Measurements from ENCODE around the gene DEPDC7. TPM values are rescaled to one million over a fixed set of nuclear protein-coding genes. Genes with fewer than 3 reads are reported as not detected.
"Not testable (repeated sequence)": the region's sequence is repeated elsewhere in the genome, so short reads cannot be mapped to it uniquely, and the experiment has no call there.

Gene DEPDC7
- total RNA-seq (2021) (0.68 and 1.2 TPM in 2 replicates), Bru-seq, nascent RNA (percentile 25 among the genes with signal in this experiment), BruChase-seq, experiment 1, labeled RNA remaining after a 2-hour chase (percentile 31 among the genes with signal in this experiment), BruChase-seq, experiment 2, labeled RNA remaining after a 6-hour chase (percentile 26 among the genes with signal in this experiment)
- long read RNA-seq, partial matches to known transcripts: 0 of 3 reads
- long read RNA-seq, other reads (novel, unspliced or antisense): 0 of 3 reads

DNA sequence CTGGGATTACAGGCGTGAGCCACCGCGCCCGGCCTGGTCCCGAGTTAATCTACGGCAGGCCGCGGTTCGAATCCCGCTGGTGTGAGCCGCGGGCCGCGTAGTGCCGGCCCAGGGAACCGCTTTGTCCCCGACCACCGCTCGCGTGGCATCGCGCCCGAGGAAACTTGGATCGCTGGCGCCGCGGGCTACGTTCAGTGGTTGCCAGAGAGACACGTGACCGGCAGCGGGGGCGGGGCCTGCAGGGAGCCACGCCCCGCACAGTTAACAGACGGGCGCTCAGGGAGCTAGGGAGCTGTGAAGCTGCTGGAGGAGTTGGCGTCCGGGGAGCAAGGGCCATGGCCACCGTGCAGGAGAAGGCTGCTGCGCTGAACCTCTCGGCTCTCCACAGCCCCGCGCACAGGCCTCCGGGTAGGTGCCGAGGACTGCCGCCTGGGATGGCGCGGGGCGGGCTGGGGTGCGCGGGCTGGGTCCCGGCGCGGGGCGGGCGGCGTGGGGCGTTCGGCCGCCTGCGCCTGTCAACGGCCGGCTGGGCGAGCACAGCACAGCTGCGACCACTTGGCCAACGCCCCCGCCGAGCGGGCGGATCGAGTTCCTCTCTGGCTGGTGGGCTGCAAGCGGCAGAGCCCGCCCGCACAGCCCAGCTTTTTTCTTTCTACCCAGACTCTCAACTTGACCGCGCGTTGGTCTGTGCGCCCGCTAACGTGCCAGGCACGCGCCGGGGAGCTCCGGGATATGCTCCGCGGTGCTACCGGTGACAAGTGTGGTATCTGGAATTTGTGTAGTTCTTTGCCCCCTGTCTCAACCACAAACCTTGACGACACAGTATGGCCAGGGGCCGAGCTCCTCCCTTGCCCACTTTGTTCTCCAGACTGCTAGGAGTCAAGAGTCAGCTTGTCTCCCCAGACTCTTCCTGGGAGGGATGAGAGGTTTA is at the start of gene DEPDC7:
Gene DEPDC7 (plus strand): TSS at position 258 of the 931 bp plus-strand sequence. CDS start 78 bp downstream, at position 336.
- Histone ChIP-seq H3F3A (ENCODE audit: insufficient read depth, low read depth) (peaks cover 11% of the 10 kb centered on the region; the same call in 1 of the 2 replicates), H3K4me2 (peak within 1 kb of the TSS; percentile 64), H2AFZ (peak within 1 kb of the TSS; percentile 73), H3K4me3 (peak within 1 kb of the TSS; percentile 57), H4K20me1 (ENCODE audit: insufficient read depth) (no peaks in the 10 kb centered on the region), H3K9me2 (ENCODE audit: insufficient read depth) (0 out of 2 replicates have a peak, but pooled peaks cover 3% of the 10 kb centered on the region), H3K4me1 (replicated peaks; ENCODE audit: insufficient read depth) (peaks cover 11% of the 10 kb centered on the region), H3K9me3 (ENCODE audit: insufficient read depth, low read depth) (no peaks in the 10 kb centered on the region), H3K27me3 (ENCODE audit: insufficient read depth, low read depth) (peaks cover 4% of the 10 kb centered on the region; the same call in 1 of the 2 replicates), H3K79me2 (ENCODE audit: low read depth) (no peaks in the 10 kb centered on the region), H3K36me3 (ENCODE audit: low read depth) (no peaks in the 10 kb centered on the region), H3K27ac (no peak within 1 kb of the TSS)
- intact Hi-C loops (cut with micrococcal nuclease; ENCODE audit: unreplicated experiment): loop anchor here (2.0 kb wide), 1 partner anchor 23 kb away; the partner anchor contains the start of gene TCP11L1
- TF ChIP-seq EZH2 (IDR thresholded peaks at IDR 0.05; ENCODE audit: low read depth): no peak
- TF ChIP-seq, protein P1, sequence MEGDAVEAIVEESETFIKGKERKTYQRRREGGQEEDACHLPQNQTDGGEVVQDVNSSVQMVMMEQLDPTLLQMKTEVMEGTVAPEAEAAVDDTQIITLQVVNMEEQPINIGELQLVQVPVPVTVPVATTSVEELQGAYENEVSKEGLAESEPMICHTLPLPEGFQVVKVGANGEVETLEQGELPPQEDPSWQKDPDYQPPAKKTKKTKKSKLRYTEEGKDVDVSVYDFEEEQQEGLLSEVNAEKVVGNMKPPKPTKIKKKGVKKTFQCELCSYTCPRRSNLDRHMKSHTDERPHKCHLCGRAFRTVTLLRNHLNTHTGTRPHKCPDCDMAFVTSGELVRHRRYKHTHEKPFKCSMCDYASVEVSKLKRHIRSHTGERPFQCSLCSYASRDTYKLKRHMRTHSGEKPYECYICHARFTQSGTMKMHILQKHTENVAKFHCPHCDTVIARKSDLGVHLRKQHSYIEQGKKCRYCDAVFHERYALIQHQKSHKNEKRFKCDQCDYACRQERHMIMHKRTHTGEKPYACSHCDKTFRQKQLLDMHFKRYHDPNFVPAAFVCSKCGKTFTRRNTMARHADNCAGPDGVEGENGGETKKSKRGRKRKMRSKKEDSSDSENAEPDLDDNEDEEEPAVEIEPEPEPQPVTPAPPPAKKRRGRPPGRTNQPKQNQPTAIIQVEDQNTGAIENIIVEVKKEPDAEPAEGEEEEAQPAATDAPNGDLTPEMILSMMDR (conservative IDR thresholded peaks at IDR 0.05): no peak
- ChIA-PET POLR2A (ENCODE audit: unreplicated experiment) (interaction anchor here (0.5 kb wide), 1 partner anchor 291 kb away, joined by 3 read pairs; no protein-coding TSS in a partner anchor), CTCF (interaction anchor here (0.6 kb wide), 1 partner anchor 301 kb away, joined by 4 read pairs; no protein-coding TSS in a partner anchor)
- peak; percentile 55 to 88 for DNase-seq
- no TSS peak for BruUV-seq (replicated peaks)

DNA sequence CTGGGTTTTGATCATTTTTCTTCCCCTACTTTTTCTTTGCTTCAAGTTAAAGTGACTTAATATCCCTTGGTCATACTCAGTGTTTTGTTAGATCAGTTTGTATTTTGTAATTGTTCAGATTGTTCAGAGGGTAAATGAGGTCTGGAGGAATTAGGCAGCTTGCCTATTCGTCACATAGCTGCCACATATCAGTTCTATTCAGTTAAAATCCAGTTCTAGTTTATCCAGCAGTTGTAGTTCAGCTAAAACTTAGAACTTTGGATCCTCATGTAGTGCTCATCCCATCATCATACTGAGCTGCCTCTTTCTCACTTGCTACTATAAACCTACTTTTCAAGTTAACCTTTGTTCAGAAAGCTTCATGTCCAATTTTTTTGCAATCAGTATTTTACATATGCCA is 47.1 kb upstream of the DEPDC7 start:
- H3K36me3 ChIP-seq (ENCODE audit: low read depth): peaks cover 27% of the 10 kb centered on the region
- CTCF ChIA-PET: interaction anchor here (0.7 to 0.9 kb wide), 2 partner anchors 13 to 292 kb away, joined by 3 read pairs; no protein-coding TSS in a partner anchor

DNA sequence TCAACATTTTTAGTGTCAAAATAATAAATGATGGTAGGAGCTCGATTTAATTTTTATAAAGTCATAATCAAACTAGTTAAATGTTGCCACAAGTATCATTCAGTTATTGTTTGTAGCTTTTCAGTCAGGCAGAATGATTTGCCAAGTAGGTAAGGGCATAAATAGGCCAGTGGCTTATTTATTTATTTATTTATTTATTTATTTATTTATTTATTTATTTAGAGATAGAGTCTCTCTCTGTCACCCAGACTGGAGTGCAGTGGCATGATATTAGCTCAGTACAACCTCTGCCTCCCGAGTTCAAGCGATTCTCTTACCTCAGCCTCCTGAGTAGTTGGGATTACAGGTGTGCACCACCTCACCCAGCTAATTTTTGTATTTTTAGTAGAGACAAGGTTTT is 43.4 kb upstream of the DEPDC7 start:
- H3K4me1 ChIP-seq (replicated peaks; ENCODE audit: insufficient read depth); intact Hi-C loops (cut with micrococcal nuclease; ENCODE audit: unreplicated experiment); CTCF ChIA-PET; H3K4me2 ChIP-seq; H3K27me3 ChIP-seq (ENCODE audit: insufficient read depth, low read depth); H3K9me2 ChIP-seq (ENCODE audit: insufficient read depth); H3K4me3 ChIP-seq; DNase-seq; H3K27ac ChIP-seq; H4K20me1 ChIP-seq (ENCODE audit: insufficient read depth); H2AFZ ChIP-seq; H3K9me3 ChIP-seq (ENCODE audit: insufficient read depth, low read depth); BruUV-seq (replicated peaks); H3K79me2 ChIP-seq (ENCODE audit: low read depth); H3F3A ChIP-seq (ENCODE audit: insufficient read depth, low read depth); POLR2A ChIA-PET (ENCODE audit: unreplicated experiment): not testable (repeated sequence)
- H3K36me3 ChIP-seq (ENCODE audit: low read depth): peaks cover 40% of the 10 kb centered on the region

More for the DNA sequence above, 47.1 kb upstream of the DEPDC7 start:
- Histone ChIP-seq H3F3A (ENCODE audit: insufficient read depth, low read depth) (no peaks in the 10 kb centered on the region), H3K4me2 (no peak overlapping the region), H3K79me2 (ENCODE audit: low read depth) (no peaks in the 10 kb centered on the region), H2AFZ (no peak overlapping the region), H3K27ac (no peak overlapping the region), H3K27me3 (ENCODE audit: insufficient read depth, low read depth) (no peaks in the 10 kb centered on the region), H3K9me3 (ENCODE audit: insufficient read depth, low read depth) (no peaks in the 10 kb centered on the region), H3K4me1 (replicated peaks; ENCODE audit: insufficient read depth) (no peaks in the 10 kb centered on the region), H4K20me1 (ENCODE audit: insufficient read depth) (no peaks in the 10 kb centered on the region), H3K4me3 (no peak overlapping the region), H3K9me2 (ENCODE audit: insufficient read depth) (no peaks in the 10 kb centered on the region)
- TF ChIP-seq, protein P1 (conservative IDR thresholded peaks at IDR 0.05): no peak
- no peak for TF ChIP-seq EZH2 (IDR thresholded peaks at IDR 0.05; ENCODE audit: low read depth)
- POLR2A ChIA-PET (ENCODE audit: unreplicated experiment): no interaction called here
- no peak for DNase-seq
- no TSS peak for BruUV-seq (replicated peaks)
- intact Hi-C loops (cut with micrococcal nuclease; ENCODE audit: unreplicated experiment): loop anchor here (10.0 kb wide), 2 partner anchors 776 to 856 kb away; no protein-coding TSS in a partner anchor

Data from PC-9 (cell line).